Lower leg skin (tissue), 3 donors: ENCODE data around the gene FN1.

Experiments used
- POLR2A ChIP-seq, 2 donors: fragments of 450-650 bp; IDR thresholded peaks; one replicate each; pipeline ENCODE4 v1.6.1; 2016 to 2017; ENCODE audit warnings: antibody characterized with exemption in 2 of 2, mild to moderate bottlenecking in 1 of 2, moderate library complexity in 1 of 2
- TF ChIP-seq, protein P1 (sequence below), 3 donors: fragments of 450-650 bp; IDR thresholded peaks; one replicate each; pipeline ENCODE4 v1.5.1; 2016; ENCODE audit warnings: antibody characterized with exemption in 3 of 3, mild to moderate bottlenecking in 3 of 3, moderate library complexity in 2 of 3

DNA sequence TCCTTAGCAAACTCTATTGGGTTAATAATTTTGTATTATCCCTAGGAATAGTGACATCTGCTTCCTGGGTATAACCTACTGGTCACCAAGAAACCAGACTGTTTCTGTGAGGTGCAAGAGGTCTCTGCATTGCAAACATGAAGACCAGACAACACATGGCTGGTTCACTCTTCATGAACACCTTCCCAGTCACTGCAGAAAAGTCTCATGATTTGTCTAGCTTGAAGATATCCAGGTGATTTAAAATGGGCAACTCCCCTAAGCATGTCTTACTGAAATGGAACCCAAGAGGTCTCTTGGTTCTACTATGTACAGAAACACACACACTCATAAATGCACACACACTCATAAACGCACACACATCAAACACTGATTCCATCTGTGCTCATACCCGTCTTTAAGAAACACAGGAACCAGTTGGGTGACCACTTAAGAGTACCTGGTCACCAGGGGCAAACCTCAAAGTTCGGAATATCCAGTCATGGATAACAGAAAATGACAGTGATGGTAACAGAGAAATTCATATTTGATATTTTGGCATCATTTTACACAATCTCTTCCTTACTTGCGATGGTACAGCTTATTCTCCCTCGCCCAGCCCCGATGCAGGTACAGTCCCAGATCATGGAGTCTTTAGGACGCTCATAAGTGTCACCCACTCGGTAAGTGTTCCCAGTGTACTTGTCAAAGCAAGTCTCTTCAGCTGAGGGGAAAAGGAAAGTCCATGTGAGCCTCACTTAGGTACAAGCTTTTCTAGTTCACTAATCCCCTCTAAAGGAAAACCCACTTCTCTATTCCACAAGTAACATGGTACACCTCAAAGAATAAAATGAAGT is 2.9 kb downstream of the FN1 start:
- TF ChIP-seq POLR2A (IDR thresholded peaks at IDR 0.05): no peak
- TF ChIP-seq, protein P1, sequence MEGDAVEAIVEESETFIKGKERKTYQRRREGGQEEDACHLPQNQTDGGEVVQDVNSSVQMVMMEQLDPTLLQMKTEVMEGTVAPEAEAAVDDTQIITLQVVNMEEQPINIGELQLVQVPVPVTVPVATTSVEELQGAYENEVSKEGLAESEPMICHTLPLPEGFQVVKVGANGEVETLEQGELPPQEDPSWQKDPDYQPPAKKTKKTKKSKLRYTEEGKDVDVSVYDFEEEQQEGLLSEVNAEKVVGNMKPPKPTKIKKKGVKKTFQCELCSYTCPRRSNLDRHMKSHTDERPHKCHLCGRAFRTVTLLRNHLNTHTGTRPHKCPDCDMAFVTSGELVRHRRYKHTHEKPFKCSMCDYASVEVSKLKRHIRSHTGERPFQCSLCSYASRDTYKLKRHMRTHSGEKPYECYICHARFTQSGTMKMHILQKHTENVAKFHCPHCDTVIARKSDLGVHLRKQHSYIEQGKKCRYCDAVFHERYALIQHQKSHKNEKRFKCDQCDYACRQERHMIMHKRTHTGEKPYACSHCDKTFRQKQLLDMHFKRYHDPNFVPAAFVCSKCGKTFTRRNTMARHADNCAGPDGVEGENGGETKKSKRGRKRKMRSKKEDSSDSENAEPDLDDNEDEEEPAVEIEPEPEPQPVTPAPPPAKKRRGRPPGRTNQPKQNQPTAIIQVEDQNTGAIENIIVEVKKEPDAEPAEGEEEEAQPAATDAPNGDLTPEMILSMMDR (IDR thresholded peaks at IDR 0.05): no peak
